Mesenchymal stem cell (in vitro differentiated cells and primary cell): Measurements from ENCODE around the gene ABI2.

Source experiments
- DNase-seq: peaks from one replicate; pipeline ENCODE4 v3.0.0-alpha.2; 2013
- H2AFZ ChIP-seq: one replicate; pipeline ENCODE4 v1.6.1; 2013; ENCODE audit warnings: low read depth, mild to moderate bottlenecking, control low read depth, inconsistent platforms, low read length, moderate library complexity
- H2AK5ac ChIP-seq: 2 replicates; pipeline ENCODE4 v1.6.1; 2013; ENCODE audit warnings: low read length, moderate library complexity, mild to moderate bottlenecking, inconsistent platforms; ENCODE audit not compliant: severe bottlenecking
- H2BK120ac ChIP-seq: one replicate; pipeline ENCODE4 v1.6.1; 2013; ENCODE audit warnings: low read depth, mild to moderate bottlenecking, inconsistent platforms, low read length, moderate library complexity
- H2BK12ac ChIP-seq, 2 experiments: one replicate each; pipeline ENCODE4 v1.6.1; 2013; ENCODE audit warnings: inconsistent platforms in 2 of 2, low read length in 2 of 2, mild to moderate bottlenecking in 2 of 2, moderate library complexity in 2 of 2, control low read depth in 1 of 2
- H2BK15ac ChIP-seq: one replicate; pipeline ENCODE4 v1.6.1; 2013; ENCODE audit warnings: mild to moderate bottlenecking, low read depth, inconsistent platforms; ENCODE audit not compliant: poor library complexity, severe bottlenecking
- H2BK5ac ChIP-seq: 2 replicates; pipeline ENCODE4 v1.6.1; 2013; ENCODE audit warnings: low read depth, mild to moderate bottlenecking, low read length, control low read depth, inconsistent platforms; ENCODE audit not compliant: poor library complexity, severe bottlenecking
- H3K14ac ChIP-seq, 2 experiments: one replicate each; pipeline ENCODE4 v1.6.1; 2013; ENCODE audit warnings: inconsistent platforms in 2 of 2, low read length in 2 of 2, control low read depth in 1 of 2, mild to moderate bottlenecking in 1 of 2, moderate library complexity in 1 of 2
- H3K18ac ChIP-seq, 2 experiments: one replicate each; pipeline ENCODE4 v1.6.1; 2013; ENCODE audit warnings: inconsistent platforms in 2 of 2, low read length in 2 of 2, control low read depth in 1 of 2, low read depth in 1 of 2, mild to moderate bottlenecking in 1 of 2
- H3K23ac ChIP-seq, 2 experiments: one replicate each; pipeline ENCODE4 v1.6.1; 2013; ENCODE audit warnings: inconsistent platforms in 2 of 2, low read length in 2 of 2, mild to moderate bottlenecking in 2 of 2, moderate library complexity in 2 of 2, control low read depth in 1 of 2
- H3K27ac ChIP-seq: 2 replicates; pipeline ENCODE4 v1.5.1; 2013; ENCODE audit warnings: mild to moderate bottlenecking, moderate library complexity, low read length, control low read depth, inconsistent platforms; ENCODE audit not compliant: poor library complexity, severe bottlenecking
- H3K27me3 ChIP-seq, 2 experiments: 2 replicates each; pipeline versions ENCODE4 v1.6.1 to v1.7.0; 2013; ENCODE audit warnings: low read length in 2 of 2, mild to moderate bottlenecking in 2 of 2, moderate library complexity in 2 of 2, control low read depth in 1 of 2, inconsistent platforms in 1 of 2; ENCODE audit not compliant: control insufficient read depth in 1 of 2, insufficient read depth in 1 of 2
- H3K36me3 ChIP-seq, 2 experiments: 2 replicates each; pipeline versions ENCODE4 v1.6.1 to v1.7.0; 2013; ENCODE audit warnings: low read length in 2 of 2, control low read depth in 1 of 2, inconsistent platforms in 1 of 2, low read depth in 1 of 2, mild to moderate bottlenecking in 1 of 2; ENCODE audit not compliant: insufficient read depth in 2 of 2, control insufficient read depth in 1 of 2
- H3K4ac ChIP-seq, 2 experiments: one replicate each; pipeline ENCODE4 v1.6.1; 2013; ENCODE audit warnings: inconsistent platforms in 2 of 2, low read length in 2 of 2, mild to moderate bottlenecking in 2 of 2, moderate library complexity in 2 of 2, control low read depth in 1 of 2, low read depth in 1 of 2
- H3K4me1 ChIP-seq: 2 replicates; pipeline ENCODE4 v1.6.1; 2013; ENCODE audit warnings: low read depth, low read length, control low read depth; ENCODE audit not compliant: control insufficient read depth, insufficient read depth
- H3K4me2 ChIP-seq: 2 replicates; pipeline ENCODE4 v1.6.1; 2013; ENCODE audit warnings: low read length, mild to moderate bottlenecking, inconsistent platforms; ENCODE audit not compliant: poor library complexity, severe bottlenecking
- H3K4me3 ChIP-seq, 2 experiments: 2 replicates each; pipeline versions ENCODE4 v1.5.1 to v1.7.0; 2013; ENCODE audit warnings: low read length in 2 of 2, mild to moderate bottlenecking in 2 of 2, control low read depth in 1 of 2, low read depth in 1 of 2; ENCODE audit not compliant: insufficient read depth in 1 of 2
- H3K79me1 ChIP-seq: replicated peaks from 2 replicates; pipeline ENCODE4 v1.6.1; 2013; ENCODE audit warnings: mild to moderate bottlenecking, control low read depth, low read length, inconsistent platforms; ENCODE audit not compliant: poor library complexity, severe bottlenecking
- H3K9ac ChIP-seq: 2 replicates; pipeline ENCODE4 v1.7.0; 2013; ENCODE audit warnings: mild to moderate bottlenecking, low read length, moderate library complexity
- H3K9me3 ChIP-seq: 2 replicates; pipeline ENCODE4 v1.7.0; 2013; ENCODE audit warnings: mild to moderate bottlenecking, low read length; ENCODE audit not compliant: control insufficient read depth
- H4K8ac ChIP-seq: one replicate; pipeline ENCODE4 v1.6.1; 2013; ENCODE audit warnings: inconsistent platforms, mild to moderate bottlenecking, low read length, moderate library complexity
- H4K91ac ChIP-seq: one replicate; pipeline ENCODE4 v1.6.1; 2013; ENCODE audit warnings: mild to moderate bottlenecking, low read length, inconsistent platforms
- WGBS: methylation state at CpG from one replicate; pipeline ENCODE4 v1.1.7; 2013; ENCODE audit warnings: mixed read lengths; 5-methylcytosine and 5-hydroxymethylcytosine counted together

The ABI2 gene

GRCh38 chr2:203471323-203471722 lies 143.1 kb downstream of the ABI2 start:
- no peak overlapping the region for H2BK5ac ChIP-seq
- no peak overlapping the region for H3K27ac ChIP-seq
- no peak overlapping the region for H3K4ac ChIP-seq
- no peak overlapping the region for H2BK12ac ChIP-seq
- no peak overlapping the region for H2AK5ac ChIP-seq
- no peak overlapping the region for H3K4me3 ChIP-seq
- H4K91ac ChIP-seq, result no peak overlapping the region
- no peak overlapping the region for H2BK15ac ChIP-seq
- H3K9me3 ChIP-seq, result no peaks in the 10 kb centered on the region
- H4K8ac ChIP-seq, result no peak overlapping the region
- no peak overlapping the region for H3K9ac ChIP-seq
- H3K23ac ChIP-seq, result no peak overlapping the region
- 98% methylated on average over 4 of the region's 5 CpGs for whole genome bisulfite sequencing
- DNase-seq, result no peak
- H2BK120ac ChIP-seq, result peak overlapping the region; percentile 34
- H3K18ac ChIP-seq, result peak overlapping the region in 1 of 2 experiments; percentile 21
- no peak overlapping the region for H3K4me2 ChIP-seq
- peaks cover 16% of the 10 kb centered on the region for H3K79me1 ChIP-seq
- H3K14ac ChIP-seq, result no peak overlapping the region
- H3K36me3 ChIP-seq, result peaks cover 0 to 37% of the 10 kb centered on the region in 2 experiments
- H3K27me3 ChIP-seq, result no peaks in the 10 kb centered on the region
- H3K4me1 ChIP-seq, result no peaks in the 10 kb centered on the region
- H2AFZ ChIP-seq, result no peak overlapping the region

- Histone ChIP-seq H2BK15ac (no peak overlapping the region), H2AK5ac (no peak overlapping the region), H3K4me3 (no peak overlapping the region), H4K91ac (no peak overlapping the region), H3K14ac (no peak overlapping the region), H4K8ac (no peak overlapping the region), H2AFZ (no peak overlapping the region), H2BK120ac (no peak overlapping the region), H2BK5ac (no peak overlapping the region), H3K4ac (no peak overlapping the region), H3K23ac (no peak overlapping the region), H3K27ac (no peak overlapping the region), H3K79me1 (peaks cover 26% of the 10 kb centered on the region), H3K36me3 (peaks cover 0 to 32% of the 10 kb centered on the region in 2 experiments), H3K4me2 (no peak overlapping the region), H3K4me1 (no peaks in the 10 kb centered on the region), H3K9me3 (no peaks in the 10 kb centered on the region), H3K9ac (no peak overlapping the region), H2BK12ac (no peak overlapping the region), H3K27me3 (no peaks in the 10 kb centered on the region), H3K18ac (no peak overlapping the region)
- no peak for DNase-seq
- WGBS, result 95% methylated on average over 2 of the region's 2 CpGs
Measured at GRCh38 chr2:203476881-203477280, 148.7 kb downstream of the ABI2 start.

DNA sequence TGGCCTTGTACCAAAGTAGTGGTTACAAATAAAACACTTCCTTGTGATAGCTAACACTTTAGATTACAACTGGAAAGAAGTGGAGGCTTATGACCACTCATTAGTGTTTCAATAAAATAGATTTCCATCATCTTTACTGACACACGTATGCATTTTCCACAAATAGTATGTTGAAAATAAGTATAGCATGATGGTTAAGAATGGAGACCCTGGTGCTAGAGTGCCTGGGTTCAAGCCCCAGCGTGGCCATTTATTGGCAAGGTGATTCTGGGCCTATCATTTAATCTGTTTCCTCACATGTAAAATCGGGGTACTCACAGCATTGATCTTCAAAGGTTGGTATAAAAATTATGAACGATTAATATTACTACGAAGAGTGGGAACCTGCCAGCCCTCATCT lies 152.4 kb downstream of the ABI2 start:
- H2AK5ac ChIP-seq, result no peak overlapping the region
- H2BK120ac ChIP-seq, result no peak overlapping the region
- H3K27ac ChIP-seq, result no peak overlapping the region
- H3K9ac ChIP-seq, result no peak overlapping the region
- no peak overlapping the region for H3K4me2 ChIP-seq
- H3K4me3 ChIP-seq, result no peak overlapping the region
- H3K14ac ChIP-seq, result no peak overlapping the region
- H4K8ac ChIP-seq, result no peak overlapping the region
- H3K27me3 ChIP-seq, result no peaks in the 10 kb centered on the region
- H3K9me3 ChIP-seq, result no peaks in the 10 kb centered on the region
- no peak overlapping the region for H2BK5ac ChIP-seq
- H3K4ac ChIP-seq, result no peak overlapping the region
- H3K36me3 ChIP-seq, result peaks cover 5 to 48% of the 10 kb centered on the region in 2 experiments
- no peak overlapping the region for H2BK15ac ChIP-seq
- H4K91ac ChIP-seq, result no peak overlapping the region
- no peak overlapping the region for H2BK12ac ChIP-seq
- no peak overlapping the region for H2AFZ ChIP-seq
- H3K79me1 ChIP-seq, result peaks cover 30% of the 10 kb centered on the region
- H3K18ac ChIP-seq, result no peak overlapping the region
- DNase-seq, result no peak
- H3K4me1 ChIP-seq, result no peaks in the 10 kb centered on the region
- WGBS, result 100% methylated on average over 2 of the region's 5 CpGs
- H3K23ac ChIP-seq, result no peak overlapping the region

DNA sequence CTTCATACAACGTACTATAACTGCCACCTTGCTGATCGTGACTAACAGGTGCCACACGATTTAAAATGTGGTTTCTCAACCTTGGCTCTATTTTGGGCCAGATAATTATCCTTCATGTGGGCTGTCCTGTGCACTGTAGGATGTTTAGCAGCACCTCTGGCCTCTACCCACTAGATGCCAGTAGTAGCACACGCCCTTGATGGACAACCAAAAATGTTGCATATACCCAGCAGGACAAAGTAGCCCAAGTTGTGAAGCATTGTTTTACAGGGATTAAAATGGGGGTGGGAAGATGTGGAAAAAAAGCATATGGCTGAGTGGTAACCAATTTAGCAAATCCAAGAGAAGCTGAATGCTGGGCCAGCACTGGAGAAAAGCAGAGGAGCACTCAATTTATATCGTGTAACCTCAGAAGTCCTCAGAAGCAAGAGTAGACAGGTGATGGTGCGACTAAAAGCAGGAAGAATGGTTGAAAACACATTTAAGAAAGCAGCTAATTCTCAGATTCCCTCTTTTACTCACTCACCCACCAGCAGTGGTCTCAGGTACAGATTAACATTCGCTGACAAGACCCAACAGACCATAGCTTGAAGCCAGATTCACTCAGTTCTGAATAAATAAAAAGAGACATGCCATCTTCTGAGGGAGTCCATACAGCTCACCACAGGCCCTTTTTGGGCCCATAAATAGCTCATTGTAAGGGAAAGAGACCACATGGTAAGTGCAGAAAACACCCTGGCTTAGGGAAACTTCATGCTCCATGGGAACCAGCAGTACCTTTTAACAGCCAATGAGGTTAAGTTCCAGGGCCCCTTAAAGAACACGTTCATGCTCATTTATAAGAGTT lies 156.3 kb downstream of the ABI2 start:
- H3K9ac ChIP-seq, result no peak overlapping the region
- H3K4me1 ChIP-seq, result no peaks in the 10 kb centered on the region
- no peak overlapping the region for H3K18ac ChIP-seq
- H3K27me3 ChIP-seq, result no peaks in the 10 kb centered on the region
- H3K4me3 ChIP-seq, result no peak overlapping the region
- WGBS, result 88% methylated on average over 8 of the region's 8 CpGs
- no peak overlapping the region for H3K27ac ChIP-seq
- H2BK12ac ChIP-seq, result no peak overlapping the region
- peaks cover 23% of the 10 kb centered on the region for H3K79me1 ChIP-seq
- no peak overlapping the region for H3K23ac ChIP-seq
- H2AK5ac ChIP-seq, result no peak overlapping the region
- H2BK120ac ChIP-seq, result no peak overlapping the region
- H2AFZ ChIP-seq, result no peak overlapping the region
- no peak overlapping the region for H4K8ac ChIP-seq
- peaks cover 5 to 61% of the 10 kb centered on the region in 2 experiments for H3K36me3 ChIP-seq
- no peak overlapping the region for H3K4ac ChIP-seq
- no peak overlapping the region for H3K14ac ChIP-seq
- no peak overlapping the region for H4K91ac ChIP-seq
- no peak overlapping the region for H2BK5ac ChIP-seq
- H3K9me3 ChIP-seq, result no peaks in the 10 kb centered on the region
- H3K4me2 ChIP-seq, result no peak overlapping the region
- no peak overlapping the region for H2BK15ac ChIP-seq
- DNase-seq, result peak; percentile 35
